Endometrial microvascular endothelial cells (primary cell): ENCODE measurements around the gene SPATA12. TPM values are rescaled to one million over a fixed set of nuclear protein-coding genes. Genes with fewer than 3 reads are reported as not detected.

Source experiments
- in situ Hi-C: cut with HindIII; loops from 2 replicates; pipeline ENCODE4 v1.10.0; 2017; ENCODE audit warnings: low sequenced_read_pairs, low pct_unique_long_range_greater_than_20kb; ENCODE audit errors: inconsistent ontology term
- total RNA-seq: library from RNA; depleted of rRNA; stranded (reverse); fragments of >200 nt; gene quantifications from one replicate; pipeline ENCODE4 v1.2.3, GENCODE V29; 2015; ENCODE audit errors: inconsistent ontology term

SPATA12 gene, protein sequence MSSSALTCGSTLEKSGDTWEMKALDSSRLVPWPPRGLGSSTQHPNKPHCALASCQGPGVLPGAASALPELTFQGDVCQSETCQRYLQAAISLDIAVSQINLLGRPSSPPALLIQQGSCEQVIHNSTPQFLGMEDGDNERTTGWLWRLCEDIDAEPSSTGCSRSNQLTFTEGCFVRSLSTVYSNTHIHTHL
- total RNA-seq: 0.37 TPM

DNA sequence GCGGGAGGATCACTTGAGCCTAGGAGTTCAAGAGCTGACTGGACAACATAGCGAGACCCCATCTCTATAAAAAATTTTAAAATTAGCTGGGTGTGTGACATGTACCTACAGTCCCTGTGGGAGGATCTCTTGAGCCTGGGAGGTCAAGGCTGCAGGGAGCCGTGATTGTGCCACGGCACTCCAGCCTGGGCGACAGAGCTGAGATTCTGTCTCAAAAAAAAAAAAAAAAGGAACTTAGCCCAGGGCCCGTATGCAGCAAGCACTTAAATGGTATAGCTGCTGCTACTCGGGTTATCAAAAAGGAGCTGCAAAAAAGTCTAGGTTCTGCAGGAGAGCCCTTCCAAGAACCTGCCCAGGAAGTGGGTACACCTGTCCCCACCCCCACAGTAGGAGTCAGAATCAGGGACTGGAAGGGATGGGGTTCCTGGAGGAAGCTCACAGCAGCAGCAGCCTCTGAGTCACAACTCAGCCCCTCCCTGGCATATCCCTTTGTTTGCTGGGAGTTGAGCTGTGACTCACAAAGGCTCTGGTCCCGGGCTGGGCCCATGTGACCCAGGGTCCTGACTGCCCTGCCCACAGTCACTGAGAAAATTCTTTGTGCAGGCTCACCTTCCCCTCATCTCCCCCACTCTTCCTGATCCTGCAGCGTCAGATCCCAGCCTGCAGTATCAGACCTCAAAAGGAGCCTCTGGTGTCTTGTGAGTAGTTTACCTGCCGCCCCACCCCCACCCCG is at the start of gene SPATA12:
Gene SPATA12, plus strand, starts transcription at position 576 of the 733 bp plus-strand sequence. CDS start 13,031 bp downstream, outside the sequence.
- in situ Hi-C loops: no loop called here

DNA sequence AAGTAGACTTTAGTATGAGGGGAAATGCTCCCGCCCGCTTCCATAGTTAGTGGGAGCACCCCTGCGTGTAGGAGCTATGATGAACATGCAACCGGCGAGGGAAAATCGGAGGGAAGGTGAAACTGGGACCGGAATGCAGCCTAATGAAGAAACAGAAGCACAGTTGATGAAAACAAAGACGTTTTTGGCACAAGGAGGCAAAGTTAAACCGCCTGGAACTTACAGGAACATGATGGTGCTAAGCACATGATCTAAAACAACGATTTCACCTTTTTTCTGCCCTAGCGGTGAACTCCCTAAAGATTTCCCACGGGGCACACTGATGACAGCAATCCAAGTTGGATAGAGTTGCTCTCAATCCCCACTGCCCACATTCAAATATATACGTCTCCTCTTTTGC is 49.4 kb upstream of the SPATA12 start:
- in situ Hi-C loops: no loop called here

DNA sequence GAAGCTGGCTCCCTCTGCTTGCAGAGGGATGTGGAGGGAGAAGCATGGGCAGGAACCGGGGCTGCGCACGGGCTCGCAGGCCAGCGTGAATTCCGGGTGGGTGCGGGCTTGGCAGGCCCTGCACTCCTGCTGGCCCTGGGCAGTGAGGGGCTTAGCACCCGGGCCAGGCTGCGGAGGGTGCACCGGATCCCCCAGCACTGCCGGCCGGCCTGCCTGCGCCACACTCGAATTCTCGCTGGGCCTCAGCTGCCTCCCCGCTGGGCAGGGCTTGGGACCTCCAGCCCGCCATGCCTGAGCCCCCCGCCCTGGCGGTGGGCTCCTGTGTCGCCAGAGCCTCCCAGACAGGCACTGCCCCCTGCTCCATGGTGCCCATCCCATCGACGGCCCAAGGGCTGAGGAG is 47.6 kb upstream of the SPATA12 start:
- in situ Hi-C loops: no loop called here

DNA sequence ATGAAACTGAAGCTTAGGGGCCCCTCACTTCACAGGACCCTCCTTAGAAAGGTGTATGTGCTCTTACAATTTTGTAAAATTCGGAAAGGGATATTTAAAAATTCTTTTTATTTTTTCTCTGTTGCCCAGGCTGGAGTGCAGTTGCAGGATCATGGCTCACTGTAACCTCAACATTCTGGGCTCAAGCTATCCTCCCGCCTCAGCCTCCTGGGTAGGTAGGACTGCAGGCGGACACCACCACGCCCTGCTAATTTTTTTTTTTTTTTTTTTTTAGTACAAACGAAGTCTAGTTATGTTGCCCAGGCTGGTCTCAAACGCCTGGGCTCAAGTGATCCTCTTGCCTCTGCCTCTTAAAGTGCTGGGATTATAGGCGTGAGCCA is 45.1 kb upstream of the SPATA12 start:
- in situ Hi-C loops: no loop called here

DNA sequence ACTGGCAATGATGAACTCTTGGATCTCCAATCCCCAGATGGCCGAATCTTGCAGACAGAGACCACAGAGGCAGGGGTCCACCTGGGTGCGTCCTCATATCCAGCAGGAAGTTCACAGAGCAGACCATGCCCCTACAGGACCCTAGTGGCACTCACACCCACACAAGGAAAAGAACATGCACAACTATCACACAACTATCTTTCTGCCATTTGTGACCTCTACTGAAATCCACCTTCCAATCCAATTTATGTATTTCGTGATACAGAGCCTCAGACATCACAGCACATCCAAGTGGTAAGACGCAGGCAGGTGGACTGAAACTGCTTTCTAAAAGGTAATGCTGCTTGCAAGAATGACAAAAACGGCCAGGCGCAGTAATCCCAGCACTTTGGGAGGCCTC is 44.6 kb upstream of the SPATA12 start:
- in situ Hi-C loops: no loop called here

DNA sequence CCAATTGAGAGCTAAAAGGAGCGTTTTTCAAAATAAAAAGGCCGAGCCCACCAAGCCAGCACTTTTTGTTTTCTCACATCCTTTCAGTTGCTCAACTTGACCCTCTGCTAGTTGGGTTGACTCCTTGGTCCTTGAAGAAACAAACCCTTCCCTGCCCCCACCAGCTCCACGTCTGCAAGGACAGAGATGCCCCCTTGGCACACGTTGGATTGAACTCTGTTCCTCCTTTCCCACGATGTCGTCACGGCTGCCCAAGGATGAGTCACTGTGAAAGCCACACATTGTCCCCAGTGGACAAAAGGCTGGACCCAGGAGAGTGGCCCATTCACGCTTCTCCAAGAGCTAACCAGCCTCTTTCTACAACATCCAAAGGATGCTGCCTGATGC is 43.0 kb upstream of the SPATA12 start:
- in situ Hi-C loops: no loop called here

DNA sequence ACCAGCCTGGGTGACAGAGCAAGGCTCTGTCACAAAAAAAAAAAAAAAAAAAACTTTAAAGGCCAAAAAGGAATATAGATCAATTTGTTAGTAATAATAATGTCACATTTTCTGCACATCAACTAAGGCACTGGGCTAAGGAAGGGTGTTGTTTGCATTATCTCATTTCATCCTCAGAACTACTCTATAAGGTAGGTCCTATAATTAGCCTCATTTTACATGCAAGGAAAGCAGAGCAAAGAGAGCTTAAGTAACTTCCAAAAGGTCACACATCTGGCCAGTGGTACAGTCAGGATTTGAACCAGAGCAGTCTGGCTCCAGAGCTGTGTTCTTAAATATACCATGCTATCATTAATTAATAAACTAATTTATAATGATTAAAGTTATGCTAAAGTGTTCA is 42.2 kb upstream of the SPATA12 start:
- in situ Hi-C loops: no loop called here

DNA sequence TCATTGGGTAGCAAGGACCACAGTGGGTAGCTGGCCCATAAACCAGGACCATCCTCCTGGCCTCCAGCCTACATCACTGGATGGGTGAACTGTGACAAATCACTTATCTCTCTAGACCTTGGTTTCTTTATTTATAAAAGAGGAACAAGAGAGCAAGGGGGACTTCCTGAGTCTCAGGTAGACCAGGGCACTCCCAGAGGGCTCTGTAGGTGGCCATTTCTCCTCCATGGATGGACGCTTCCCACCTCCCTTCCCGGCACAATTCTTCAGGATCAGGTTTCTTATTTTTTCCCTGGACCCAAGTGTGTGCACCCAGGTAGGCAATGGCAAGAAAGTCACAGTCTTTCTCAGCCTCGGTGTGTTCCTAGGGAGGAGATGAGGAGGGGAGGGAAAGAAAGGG is 41.4 kb upstream of the SPATA12 start:
- in situ Hi-C loops: no loop called here

DNA sequence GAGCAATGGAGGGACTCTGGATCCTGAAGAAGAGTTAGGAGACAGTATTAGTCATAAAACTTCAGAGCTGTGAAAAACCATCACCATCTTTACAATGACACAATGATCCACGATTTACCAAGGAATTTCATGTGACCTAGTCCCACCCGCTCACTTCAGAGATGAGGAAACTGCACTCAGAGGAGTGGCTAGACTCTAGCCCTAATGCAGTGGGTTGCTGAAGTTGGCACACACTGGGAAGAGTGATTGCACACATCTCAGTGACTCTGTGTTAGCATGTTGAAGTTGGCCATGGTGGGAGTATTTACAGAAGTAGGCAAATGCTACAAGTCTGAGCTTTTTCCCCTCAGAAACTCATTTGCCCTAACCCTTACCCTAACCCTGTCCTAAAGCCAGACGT is 35.2 kb upstream of the SPATA12 start:
- in situ Hi-C loops: no loop called here

DNA sequence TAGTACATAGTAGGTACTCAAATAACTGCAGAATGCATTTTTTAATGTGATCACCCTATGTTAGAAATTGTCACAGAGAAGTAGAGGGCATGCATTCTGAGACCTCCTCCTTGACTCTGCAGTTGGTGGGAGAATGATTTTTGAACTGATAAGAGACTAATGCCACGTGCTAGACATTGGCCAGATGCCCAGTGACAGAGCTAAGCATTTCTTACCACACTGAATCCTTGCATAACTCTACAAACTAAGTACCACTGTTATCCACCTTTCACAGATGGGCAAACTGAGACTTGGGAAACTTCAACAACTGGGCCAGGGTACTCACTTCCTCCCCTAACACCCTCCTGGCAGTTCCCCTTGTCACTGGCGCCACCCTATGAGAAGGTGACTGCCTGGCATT is 33.5 kb upstream of the SPATA12 start:
- in situ Hi-C loops: no loop called here

DNA sequence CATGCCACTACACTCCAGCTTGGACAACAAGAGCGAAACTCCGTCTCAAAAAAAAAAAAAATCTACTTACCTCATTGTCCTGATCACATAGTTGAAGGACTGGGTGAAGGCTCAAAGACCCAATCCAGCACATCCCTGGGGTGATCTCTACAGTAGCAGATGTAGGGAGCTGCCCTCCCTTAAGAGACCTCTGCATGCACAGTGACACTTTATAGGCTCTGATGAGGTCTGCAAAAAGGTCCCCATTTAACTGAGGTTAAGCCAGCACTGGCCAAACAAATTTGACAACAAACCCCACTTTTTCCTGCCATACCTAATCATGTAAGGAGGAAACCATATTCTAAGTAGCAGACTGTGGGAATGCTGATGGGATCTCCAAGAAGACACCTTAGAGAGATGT is 31.1 kb upstream of the SPATA12 start:
- in situ Hi-C loops: no loop called here

DNA sequence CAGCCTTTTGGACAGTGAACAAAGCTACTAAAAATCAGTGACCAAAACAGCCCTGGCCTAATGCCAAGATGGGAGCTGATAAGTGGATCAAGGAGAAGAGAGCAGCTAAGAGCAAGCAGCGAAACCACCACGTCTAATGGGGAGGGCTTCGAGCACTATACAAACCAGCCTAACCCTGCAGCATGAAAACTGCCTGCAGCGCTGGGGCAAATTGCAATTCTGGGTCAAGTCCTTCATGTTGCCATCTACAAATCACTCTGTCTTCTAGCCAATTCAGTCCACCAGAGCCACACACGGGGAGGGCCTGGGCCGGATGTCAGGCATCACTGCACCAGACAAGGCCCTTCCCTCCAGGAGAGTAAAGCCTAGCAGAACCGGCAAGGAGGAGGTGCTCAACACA is 30.5 kb upstream of the SPATA12 start:
- in situ Hi-C loops: no loop called here

DNA sequence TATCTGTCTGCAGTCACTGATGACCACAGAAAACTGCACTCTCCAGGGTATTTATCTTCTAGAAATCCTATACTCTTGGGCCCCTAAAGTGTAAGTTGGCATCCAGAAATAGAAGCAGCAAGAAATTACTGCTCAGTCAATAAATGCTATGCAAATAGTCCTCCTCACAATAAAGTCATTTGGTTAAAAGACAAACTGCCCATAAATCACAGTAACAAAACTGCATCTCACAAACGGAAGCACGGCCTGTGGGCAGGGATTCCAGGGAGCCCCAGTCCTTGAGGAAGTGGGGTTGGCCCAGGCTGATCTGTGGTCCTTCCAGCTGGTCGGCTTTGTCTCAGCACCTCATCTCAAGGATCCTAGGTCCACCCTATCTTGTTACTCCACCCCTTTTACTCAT is 29.7 kb upstream of the SPATA12 start:
- in situ Hi-C loops: no loop called here

DNA sequence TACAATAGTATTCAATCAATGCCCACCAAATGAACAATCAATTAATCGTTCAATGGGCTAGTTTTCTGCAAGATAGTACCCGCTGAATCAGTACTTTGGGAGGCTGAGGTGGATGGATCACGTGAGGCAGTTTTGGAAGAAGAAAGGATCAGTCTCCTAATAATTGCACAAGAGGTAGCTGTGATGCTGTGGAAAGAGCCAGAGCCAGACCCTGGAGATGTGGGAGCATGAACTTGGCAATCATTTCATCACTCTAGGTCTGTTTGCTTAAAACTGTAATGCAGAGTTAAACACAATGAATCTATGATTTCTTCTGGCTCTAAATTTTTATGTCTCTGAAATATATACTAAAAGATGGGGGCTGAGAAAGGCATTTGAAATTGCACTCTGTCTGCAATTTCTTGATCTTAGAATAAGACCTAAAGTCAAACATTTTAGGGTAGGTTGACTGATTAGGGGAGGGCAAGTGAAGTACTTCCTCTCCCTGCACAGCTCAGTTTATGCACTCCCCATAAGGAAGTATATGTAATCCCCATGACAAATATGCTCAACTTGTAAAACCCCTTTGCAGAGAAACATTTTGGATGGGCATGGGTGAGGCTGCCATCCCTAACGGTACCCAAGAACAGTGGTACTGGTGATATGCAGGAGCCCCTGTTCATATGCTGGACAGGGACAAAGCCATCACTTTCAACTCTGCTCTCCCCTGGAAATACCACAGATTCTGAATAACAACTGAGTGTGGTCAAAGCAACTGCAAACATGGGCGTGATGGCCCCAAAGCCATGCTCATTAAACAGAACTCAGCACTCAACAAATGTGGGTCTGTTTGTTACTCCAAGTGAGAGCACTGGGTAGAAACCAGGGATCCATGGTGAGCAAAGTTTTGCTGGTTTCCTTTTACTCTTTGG is 28.6 kb upstream of the SPATA12 start:
- in situ Hi-C loops: no loop called here

DNA sequence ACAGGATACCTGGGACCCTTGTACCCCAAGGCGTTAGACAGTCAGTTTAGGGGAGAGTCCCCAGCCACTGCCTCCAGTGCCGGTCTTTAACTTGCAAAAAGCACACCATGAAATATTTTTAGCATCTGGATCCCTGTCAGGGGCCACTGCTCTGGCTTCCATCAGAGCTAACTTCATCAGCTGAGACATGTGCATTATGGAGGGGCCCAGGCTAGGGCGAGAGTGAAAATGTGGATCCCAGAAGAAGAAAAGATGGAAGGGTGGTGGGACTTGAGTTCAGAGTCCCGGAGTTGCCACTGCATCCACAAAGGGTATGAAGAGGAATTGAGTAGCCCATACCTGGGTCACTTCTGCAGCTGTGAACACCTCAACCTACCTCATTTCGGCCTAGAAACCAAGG is 23.5 kb upstream of the SPATA12 start:
- in situ Hi-C loops: no loop called here

DNA sequence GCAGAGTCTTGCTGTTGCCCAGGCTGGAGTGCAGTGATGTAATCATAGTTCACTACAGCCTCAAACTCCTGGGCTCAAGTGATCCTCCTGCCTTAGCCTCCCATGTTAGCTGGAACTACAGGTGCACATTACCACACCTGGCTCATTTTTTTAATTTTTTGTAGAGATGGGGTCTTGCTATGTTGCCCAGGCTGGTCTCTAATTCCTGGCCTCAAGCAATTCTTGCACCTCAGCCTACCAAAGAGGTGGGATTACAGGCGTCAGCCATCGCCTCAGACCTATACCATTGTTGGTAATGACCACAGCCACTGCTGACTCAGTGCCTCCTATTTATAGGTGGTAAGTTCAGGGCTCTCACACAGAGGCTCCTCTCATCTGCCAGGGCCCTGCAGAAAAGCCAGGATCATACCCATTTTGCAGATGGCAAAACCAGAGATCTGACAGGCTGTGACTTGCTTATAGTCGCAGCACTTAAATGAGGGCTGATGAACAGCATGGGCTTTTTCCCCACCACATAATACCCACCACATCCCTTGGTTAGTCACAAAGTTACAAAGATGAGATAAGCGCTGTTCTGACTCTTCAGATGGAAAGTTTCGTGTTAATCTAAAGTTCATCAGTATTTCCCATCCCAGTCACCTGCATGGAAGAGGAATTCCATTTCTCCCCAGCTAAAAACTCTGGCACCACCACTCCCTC is 21.8 kb upstream of the SPATA12 start:
- in situ Hi-C loops: no loop called here

DNA sequence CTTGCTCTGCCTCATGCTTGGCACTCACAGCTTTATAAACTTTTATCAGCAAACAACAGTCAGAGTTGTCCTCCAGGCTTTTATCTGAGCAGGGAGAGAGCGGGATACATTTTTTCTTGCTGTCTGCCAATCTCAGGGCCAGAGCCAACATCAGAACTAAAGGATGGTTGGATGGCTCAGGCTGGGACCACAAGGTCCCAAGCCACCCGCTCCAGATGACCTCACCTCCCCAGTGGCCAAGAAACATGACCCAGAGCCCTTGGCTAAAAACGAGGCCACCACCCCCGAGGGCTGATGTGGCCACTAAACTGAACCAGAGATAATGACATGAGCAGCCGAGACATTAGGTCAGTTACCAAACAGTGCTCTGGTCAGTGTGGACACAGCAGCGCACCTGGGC is 18.8 kb upstream of the SPATA12 start:
- in situ Hi-C loops: no loop called here

DNA sequence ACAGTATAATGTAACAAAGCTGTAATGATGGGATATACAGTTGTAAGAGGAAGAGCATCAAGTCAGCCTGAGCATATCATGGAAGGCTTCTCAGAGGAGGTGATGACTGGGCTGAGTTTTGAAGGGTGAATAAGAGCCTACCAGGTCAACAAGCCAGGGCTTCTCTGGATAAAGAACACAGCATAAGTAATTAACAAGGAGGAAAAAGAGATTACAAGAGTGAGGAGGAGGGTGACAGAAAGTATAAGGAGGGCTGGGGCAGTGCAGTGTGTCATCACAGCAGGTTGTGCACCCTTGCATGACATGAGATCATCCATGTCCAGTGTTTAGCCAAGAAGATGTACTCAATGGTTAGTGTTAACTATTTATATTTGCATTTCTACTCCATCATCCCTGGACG is 16.9 kb upstream of the SPATA12 start:
- in situ Hi-C loops: no loop called here

DNA sequence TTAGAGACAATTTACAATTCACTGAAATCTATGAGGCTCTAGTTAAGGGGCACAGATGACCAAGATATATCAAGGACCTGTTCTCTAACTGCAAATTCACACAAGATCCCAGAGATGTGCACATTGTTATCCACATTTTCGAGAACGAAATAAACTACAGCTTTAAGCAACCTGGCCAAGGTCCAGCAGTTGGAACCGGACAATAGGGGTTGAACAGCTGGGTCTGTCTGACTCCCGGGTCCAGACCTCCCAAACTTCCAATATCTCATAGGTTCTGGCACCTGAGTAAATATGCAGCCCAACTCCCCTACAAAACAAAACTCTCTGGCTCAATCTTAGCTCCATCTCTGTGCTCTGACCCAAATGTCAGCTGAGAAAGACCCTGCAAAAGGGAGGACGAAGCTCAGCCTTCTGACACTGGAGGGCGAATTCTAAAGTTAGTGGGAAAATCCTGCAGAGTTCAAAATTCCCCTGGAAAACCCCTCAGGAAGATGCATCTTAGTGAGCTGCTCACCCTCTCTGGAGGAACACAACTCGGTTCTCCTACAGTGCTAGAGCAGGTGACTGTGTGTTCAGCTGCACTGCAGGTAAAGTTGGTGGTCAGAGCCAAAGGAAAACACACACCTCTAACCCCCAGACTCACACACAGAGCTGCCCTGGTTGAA is 14.2 kb upstream of the SPATA12 start:
- in situ Hi-C loops: no loop called here
